Ishikawa (cell line): ENCODE results near the gene TMEM129.
A peak's percentile ranks its signal among the peaks of the same experiment; 100 is the strongest.

ENCODE experiments used
- CEBPB ChIP-seq: IDR thresholded peaks from 2 replicates; pipeline ENCODE4 v1.6.1; 2012
- CREB1 ChIP-seq: IDR thresholded peaks from 2 replicates; pipeline ENCODE4 v1.6.1; 2012; ENCODE audit warnings: low read depth
- EGR1 ChIP-seq: IDR thresholded peaks from 2 replicates; pipeline ENCODE4 v1.6.1; 2012
- EP300 ChIP-seq: IDR thresholded peaks from 2 replicates; pipeline ENCODE4 v1.6.1; 2012; ENCODE audit warnings: borderline replicate concordance
- FOXM1 ChIP-seq: IDR thresholded peaks from 2 replicates; pipeline ENCODE4 v1.6.1; 2012; ENCODE audit warnings: low read depth, borderline replicate concordance
- MAX ChIP-seq: IDR thresholded peaks from 2 replicates; pipeline ENCODE4 v1.6.1; 2012
- NFIC ChIP-seq: IDR thresholded peaks from 2 replicates; pipeline ENCODE4 v1.6.1; 2012
- RAD21 ChIP-seq: IDR thresholded peaks from 2 replicates; pipeline ENCODE4 v1.6.1; 2012; ENCODE audit warnings: low read depth
- REST ChIP-seq: IDR thresholded peaks from 2 replicates; pipeline ENCODE4 v1.6.1; 2012; ENCODE audit warnings: low read depth, mild to moderate bottlenecking
- TAF1 ChIP-seq: IDR thresholded peaks from 2 replicates; pipeline ENCODE4 v1.6.1; 2012; ENCODE audit warnings: low read depth, mild to moderate bottlenecking
- TCF12 ChIP-seq: IDR thresholded peaks from 2 replicates; pipeline ENCODE4 v1.6.1; 2012; ENCODE audit warnings: low read depth
- TEAD4 ChIP-seq: IDR thresholded peaks from 2 replicates; pipeline ENCODE4 v1.6.1; 2012
- USF1 ChIP-seq: IDR thresholded peaks from 2 replicates; pipeline ENCODE4 v1.6.1; 2012
- YY1 ChIP-seq: IDR thresholded peaks from 2 replicates; pipeline ENCODE4 v1.6.1; 2012; ENCODE audit warnings: low read depth
- ZBTB7A ChIP-seq: IDR thresholded peaks from 2 replicates; pipeline ENCODE4 v1.6.1; 2012; ENCODE audit warnings: low read depth

The TMEM129 gene

GRCh38 chr4:1739358-1739757 is 18.2 kb upstream of the TMEM129 start:
- no peak for TF ChIP-seq USF1
- no peak for TF ChIP-seq EP300

GRCh38 chr4:1738410-1738809 is 17.3 kb upstream of the TMEM129 start:
- TF ChIP-seq USF1 (0 out of 2 replicates have a peak, but pooled peaks have one; percentile 26), TEAD4 (no peak)

- TF ChIP-seq TEAD4 (no peak), TCF12 (no peak), EP300 (no peak), MAX (no peak), CREB1 (no peak), EGR1 (no peak), TAF1 (no peak), CEBPB (no peak), REST (no peak)
These were observed 16.5 kb upstream of the TMEM129 start for GRCh38 chr4:1737666-1738065.

- TF ChIP-seq RAD21 (no peak), TEAD4 (no peak), FOXM1 (no peak), TAF1 (no peak), USF1 (no peak), TCF12 (no peak)
These were observed 15.7 kb upstream of the TMEM129 start for GRCh38 chr4:1736812-1737211.

- no peak for TF ChIP-seq EGR1
- no peak for TF ChIP-seq USF1
- TF ChIP-seq TEAD4, result no peak
- no peak for TF ChIP-seq CREB1
- no peak for TF ChIP-seq ZBTB7A
- no peak for TF ChIP-seq MAX
- no peak for TF ChIP-seq TAF1
- no peak for TF ChIP-seq RAD21
- no peak for TF ChIP-seq YY1
- no peak for TF ChIP-seq EP300
- TF ChIP-seq FOXM1, result no peak
- no peak for TF ChIP-seq CEBPB
These were observed 14.1 kb upstream of the TMEM129 start for GRCh38 chr4:1735215-1735614.

- TF ChIP-seq EP300 (no peak), ZBTB7A (no peak), TCF12 (no peak), TAF1 (no peak), FOXM1 (no peak), EGR1 (no peak), USF1 (no peak), REST (no peak), CEBPB (no peak), CREB1 (no peak), YY1 (no peak), RAD21 (no peak), TEAD4 (no peak), NFIC (no peak), MAX (no peak)
These were observed 11.8 kb upstream of the TMEM129 start for GRCh38 chr4:1732911-1733310.
